WTC11 (cell line): ENCODE data around the gene LDB2. TPM values are rescaled to one million over a fixed set of nuclear protein-coding genes. Genes with fewer than 3 reads are reported as not detected.

ENCODE experiments used
- ATAC-seq: fragments of 200-7000 bp; cut with Tn5 transposase; 2 replicates; pipeline ENCODE4 v1.10.0; 2021; ENCODE audit warnings: mild to moderate bottlenecking, moderate library complexity
- CTCF ChIA-PET: fragments of 300-600 bp; sonication (Branson Sonifier 250); formaldehyde crosslinking; loops from one replicate; lab custom pipeline; 2021; ENCODE audit warnings: antibody characterized with exemption; lab: Charles Lee
- POLR2A ChIA-PET: fragments of 350-600 bp; sonication (Branson Sonifier 250); formaldehyde crosslinking; loops from one replicate; lab custom pipeline; 2021; ENCODE audit warnings: antibody characterized with exemption; lab: Charles Lee
- DNase-seq: peaks from one replicate; pipeline ENCODE4 v3.0.0; 2021; ENCODE audit warnings: low spot score
- H3K27ac Mint-ChIP-seq: 2 replicates; pipeline ENCODE4 v1.8.0; 2021; ENCODE audit warnings: mixed read lengths
- H3K27me3 Mint-ChIP-seq: 2 replicates; pipeline ENCODE4 v1.8.0; 2021; ENCODE audit warnings: low read depth, mild to moderate bottlenecking, moderate library complexity, mixed read lengths
- H3K36me3 Mint-ChIP-seq: 2 replicates; pipeline ENCODE4 v1.8.0; 2021; ENCODE audit warnings: mixed read lengths
- H3K4me1 Mint-ChIP-seq: 2 replicates; pipeline ENCODE4 v1.8.0; 2022; ENCODE audit warnings: mixed read lengths
- H3K4me3 Mint-ChIP-seq: 2 replicates; pipeline ENCODE4 v1.8.0; 2021; ENCODE audit warnings: mild to moderate bottlenecking, moderate library complexity, mixed read lengths
- H3K9me3 Mint-ChIP-seq: 2 replicates; pipeline ENCODE4 v1.8.0; 2021; ENCODE audit warnings: mixed read lengths
- ATF1 ChIP-seq: sonication (generic); formaldehyde crosslinking; IDR thresholded peaks from 2 replicates; pipeline ENCODE4 v1.8.1; 2023; ENCODE audit warnings: mild to moderate bottlenecking, moderate library complexity, missing genetic modification reagents
- ATF2 ChIP-seq: sonication (generic); formaldehyde crosslinking; IDR thresholded peaks from 2 replicates; pipeline ENCODE4 v1.8.1; 2022; ENCODE audit warnings: low read depth, missing genetic modification reagents, borderline replicate concordance
- CBFB ChIP-seq: sonication (generic); formaldehyde crosslinking; IDR thresholded peaks from 2 replicates; pipeline ENCODE4 v1.8.1; 2022; ENCODE audit warnings: mild to moderate bottlenecking, low read depth, missing genetic modification reagents
- E2F1 ChIP-seq: sonication (generic); formaldehyde crosslinking; IDR thresholded peaks from 2 replicates; pipeline ENCODE4 v1.8.0; 2022; ENCODE audit warnings: mild to moderate bottlenecking, missing genetic modification reagents
- E2F4 ChIP-seq: sonication (generic); formaldehyde crosslinking; IDR thresholded peaks from 2 replicates; pipeline ENCODE4 v1.8.1; 2022; ENCODE audit warnings: low read depth, mild to moderate bottlenecking, moderate library complexity, missing genetic modification reagents, borderline replicate concordance
- EMX1 ChIP-seq: fragments of 250-450 bp; sonication (Bioruptor Pico); IDR thresholded peaks from 2 replicates; pipeline ENCODE4 v1.8.0; 2021; ENCODE audit warnings: mild to moderate bottlenecking
- GTF2I ChIP-seq: fragments of 250-450 bp; sonication (Bioruptor Pico); conservative IDR thresholded peaks from 2 replicates; pipeline ENCODE4 v1.4.0; 2021; ENCODE audit warnings: mild to moderate bottlenecking
- IRF2 ChIP-seq: sonication (generic); formaldehyde crosslinking; IDR thresholded peaks from 2 replicates; pipeline ENCODE4 v1.8.0; 2022; ENCODE audit warnings: low read depth, missing genetic modification reagents, borderline replicate concordance
- JUN ChIP-seq: sonication (generic); formaldehyde crosslinking; IDR thresholded peaks from 2 replicates; pipeline ENCODE4 v1.8.0; 2023; ENCODE audit warnings: mild to moderate bottlenecking, missing genetic modification reagents
- NR2C2 ChIP-seq: sonication (generic); formaldehyde crosslinking; IDR thresholded peaks from 2 replicates; pipeline ENCODE4 v1.8.0; 2022; ENCODE audit warnings: mild to moderate bottlenecking, missing genetic modification reagents
- PRRX2 ChIP-seq: fragments of 250-450 bp; sonication (Bioruptor Pico); IDR thresholded peaks from 2 replicates; pipeline ENCODE4 v1.8.0; 2021; ENCODE audit warnings: mild to moderate bottlenecking
- RELA ChIP-seq: sonication (generic); formaldehyde crosslinking; IDR thresholded peaks from 2 replicates; pipeline ENCODE4 v1.8.1; 2022; ENCODE audit warnings: missing genetic modification reagents, mild to moderate bottlenecking, borderline replicate concordance
- TP53 ChIP-seq: sonication (generic); formaldehyde crosslinking; IDR thresholded peaks from 2 replicates; pipeline ENCODE4 v1.8.1; 2023; ENCODE audit warnings: mild to moderate bottlenecking, missing genetic modification reagents
- ZBTB21 ChIP-seq: sonication (generic); formaldehyde crosslinking; IDR thresholded peaks from 2 replicates; pipeline ENCODE4 v1.8.1; 2023; ENCODE audit warnings: mild to moderate bottlenecking, missing genetic modification reagents, borderline replicate concordance
- total RNA-seq: library from RNA; stranded (reverse); gene quantifications from 3 replicates; pipeline ENCODE4 v1.2.3, GENCODE V29; 2021
- TF ChIP-seq, protein P1 (sequence below): sonication (generic); formaldehyde crosslinking; conservative IDR thresholded peaks from 2 replicates; pipeline ENCODE4 v1.8.1; 2023; ENCODE audit warnings: mild to moderate bottlenecking, low read depth, missing genetic modification reagents, moderate library complexity
- TF ChIP-seq, protein P2 (sequence below): fragments of 250-450 bp; sonication (Bioruptor Pico); IDR thresholded peaks from 2 replicates; pipeline ENCODE4 v1.9.0; 2021; ENCODE audit warnings: mild to moderate bottlenecking
- TF ChIP-seq, protein P3 (sequence below): sonication (generic); formaldehyde crosslinking; IDR thresholded peaks from 2 replicates; pipeline ENCODE4 v1.8.1; 2023; ENCODE audit warnings: mild to moderate bottlenecking, missing genetic modification reagents
- TF ChIP-seq, protein P4 (sequence below): sonication (generic); formaldehyde crosslinking; IDR thresholded peaks from 2 replicates; pipeline ENCODE4 v1.8.1; 2022; ENCODE audit warnings: mild to moderate bottlenecking, missing genetic modification reagents, moderate library complexity, borderline replicate concordance

Gene LDB2
- total RNA-seq, 1 experiment from 2014 or later = 62.4 TPM

DNA sequence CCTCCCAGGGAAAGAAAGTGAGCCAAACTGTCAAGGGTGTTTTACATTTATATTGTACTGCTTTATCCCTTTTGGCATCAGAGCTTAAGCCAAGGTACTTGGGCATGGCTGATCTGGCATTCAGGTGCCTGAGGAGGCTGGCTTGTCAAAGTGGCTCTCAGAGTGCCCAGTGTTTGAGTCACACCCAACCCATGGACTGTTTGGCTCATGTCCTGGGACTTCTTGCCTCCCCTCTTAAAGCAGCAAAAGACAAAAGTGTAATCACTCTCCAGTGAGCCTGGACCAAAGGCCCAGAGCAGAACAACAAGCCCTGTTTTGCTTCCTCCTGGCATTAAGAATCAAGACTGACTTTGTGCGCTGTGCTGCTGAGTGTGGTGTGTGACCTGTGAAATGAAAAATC lies 360.5 kb downstream of the LDB2 start:
- no peak for ATAC-seq
- H3K4me1 Mint-ChIP-seq = no peaks in the 10 kb centered on the region
- H3K27ac Mint-ChIP-seq = no peak overlapping the region
- H3K9me3 Mint-ChIP-seq = no peaks in the 10 kb centered on the region
- no peak for DNase-seq
- TF ChIP-seq, protein P1, sequence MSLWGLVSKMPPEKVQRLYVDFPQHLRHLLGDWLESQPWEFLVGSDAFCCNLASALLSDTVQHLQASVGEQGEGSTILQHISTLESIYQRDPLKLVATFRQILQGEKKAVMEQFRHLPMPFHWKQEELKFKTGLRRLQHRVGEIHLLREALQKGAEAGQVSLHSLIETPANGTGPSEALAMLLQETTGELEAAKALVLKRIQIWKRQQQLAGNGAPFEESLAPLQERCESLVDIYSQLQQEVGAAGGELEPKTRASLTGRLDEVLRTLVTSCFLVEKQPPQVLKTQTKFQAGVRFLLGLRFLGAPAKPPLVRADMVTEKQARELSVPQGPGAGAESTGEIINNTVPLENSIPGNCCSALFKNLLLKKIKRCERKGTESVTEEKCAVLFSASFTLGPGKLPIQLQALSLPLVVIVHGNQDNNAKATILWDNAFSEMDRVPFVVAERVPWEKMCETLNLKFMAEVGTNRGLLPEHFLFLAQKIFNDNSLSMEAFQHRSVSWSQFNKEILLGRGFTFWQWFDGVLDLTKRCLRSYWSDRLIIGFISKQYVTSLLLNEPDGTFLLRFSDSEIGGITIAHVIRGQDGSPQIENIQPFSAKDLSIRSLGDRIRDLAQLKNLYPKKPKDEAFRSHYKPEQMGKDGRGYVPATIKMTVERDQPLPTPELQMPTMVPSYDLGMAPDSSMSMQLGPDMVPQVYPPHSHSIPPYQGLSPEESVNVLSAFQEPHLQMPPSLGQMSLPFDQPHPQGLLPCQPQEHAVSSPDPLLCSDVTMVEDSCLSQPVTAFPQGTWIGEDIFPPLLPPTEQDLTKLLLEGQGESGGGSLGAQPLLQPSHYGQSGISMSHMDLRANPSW = no peak
- no peak for TF ChIP-seq E2F4 (CRISPR knock-in tag)
- TF ChIP-seq GTF2I (CRISPR knock-in tag) = no peak
- no peak for TF ChIP-seq CBFB
- TF ChIP-seq, protein P2, sequence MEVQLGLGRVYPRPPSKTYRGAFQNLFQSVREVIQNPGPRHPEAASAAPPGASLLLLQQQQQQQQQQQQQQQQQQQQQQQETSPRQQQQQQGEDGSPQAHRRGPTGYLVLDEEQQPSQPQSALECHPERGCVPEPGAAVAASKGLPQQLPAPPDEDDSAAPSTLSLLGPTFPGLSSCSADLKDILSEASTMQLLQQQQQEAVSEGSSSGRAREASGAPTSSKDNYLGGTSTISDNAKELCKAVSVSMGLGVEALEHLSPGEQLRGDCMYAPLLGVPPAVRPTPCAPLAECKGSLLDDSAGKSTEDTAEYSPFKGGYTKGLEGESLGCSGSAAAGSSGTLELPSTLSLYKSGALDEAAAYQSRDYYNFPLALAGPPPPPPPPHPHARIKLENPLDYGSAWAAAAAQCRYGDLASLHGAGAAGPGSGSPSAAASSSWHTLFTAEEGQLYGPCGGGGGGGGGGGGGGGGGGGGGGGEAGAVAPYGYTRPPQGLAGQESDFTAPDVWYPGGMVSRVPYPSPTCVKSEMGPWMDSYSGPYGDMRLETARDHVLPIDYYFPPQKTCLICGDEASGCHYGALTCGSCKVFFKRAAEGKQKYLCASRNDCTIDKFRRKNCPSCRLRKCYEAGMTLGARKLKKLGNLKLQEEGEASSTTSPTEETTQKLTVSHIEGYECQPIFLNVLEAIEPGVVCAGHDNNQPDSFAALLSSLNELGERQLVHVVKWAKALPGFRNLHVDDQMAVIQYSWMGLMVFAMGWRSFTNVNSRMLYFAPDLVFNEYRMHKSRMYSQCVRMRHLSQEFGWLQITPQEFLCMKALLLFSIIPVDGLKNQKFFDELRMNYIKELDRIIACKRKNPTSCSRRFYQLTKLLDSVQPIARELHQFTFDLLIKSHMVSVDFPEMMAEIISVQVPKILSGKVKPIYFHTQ = no peak
- TF ChIP-seq EMX1 (CRISPR knock-in tag) = no peak
- no peak for TF ChIP-seq ATF1 (CRISPR knock-in tag)
- TF ChIP-seq PRRX2 (CRISPR knock-in tag) = no peak
- no peak for TF ChIP-seq IRF2 (CRISPR knock-in tag)
- no peak for TF ChIP-seq NR2C2 (CRISPR knock-in tag)
- no peak for TF ChIP-seq ATF2 (CRISPR knock-in tag)
- no peaks in the 10 kb centered on the region for H3K36me3 Mint-ChIP-seq
- POLR2A ChIA-PET = no interaction called here
- no peaks in the 10 kb centered on the region for H3K27me3 Mint-ChIP-seq
- CTCF ChIA-PET = no interaction called here
- no peak overlapping the region for H3K4me3 Mint-ChIP-seq

DNA sequence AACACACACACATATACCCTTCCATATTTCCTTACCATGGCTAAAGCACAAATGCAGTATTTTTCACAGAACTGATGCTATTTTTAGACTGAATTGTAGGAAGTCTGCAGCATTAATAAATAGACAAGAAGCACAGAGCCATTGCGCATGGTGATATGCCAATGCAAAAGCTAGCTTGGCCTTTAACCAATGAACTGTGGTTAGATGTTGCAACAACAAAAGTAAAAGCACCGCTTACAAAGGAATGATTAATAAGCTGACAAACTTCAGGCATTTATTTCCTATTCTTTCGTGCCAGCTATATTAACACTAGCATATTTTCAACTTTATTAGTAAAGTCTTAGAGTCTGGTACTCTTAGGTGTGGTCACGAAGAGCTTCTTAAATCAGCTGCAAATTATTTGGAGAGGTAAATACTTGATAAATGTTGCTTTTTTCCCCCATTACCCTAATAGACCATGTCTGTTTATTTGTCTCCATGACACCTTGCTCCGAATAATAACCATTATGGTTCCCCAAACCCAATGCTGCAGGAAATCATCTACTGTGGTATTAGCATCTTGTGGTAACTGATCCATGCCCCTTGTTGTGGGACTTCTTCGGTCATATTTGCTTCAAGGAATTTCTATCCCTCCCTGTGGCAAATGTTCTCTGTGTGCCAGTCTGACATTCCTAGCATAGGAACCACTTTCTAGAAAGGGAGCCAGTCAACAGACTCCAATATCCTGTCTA lies 366.0 kb downstream of the LDB2 start:
- H3K36me3 Mint-ChIP-seq = no peaks in the 10 kb centered on the region
- ChIA-PET CTCF (no interaction called here), POLR2A (no interaction called here)
- H3K9me3 Mint-ChIP-seq = no peaks in the 10 kb centered on the region
- ATAC-seq (no peak), DNase-seq (no peak)
- H3K4me1 Mint-ChIP-seq = no peaks in the 10 kb centered on the region
- H3K27ac Mint-ChIP-seq = no peak overlapping the region
- no peak overlapping the region for H3K4me3 Mint-ChIP-seq
- H3K27me3 Mint-ChIP-seq = no peaks in the 10 kb centered on the region
- TF ChIP-seq TP53 (CRISPR knock-in tag) = no peak
- no peak for TF ChIP-seq ZBTB21 (CRISPR knock-in tag)
- no peak for TF ChIP-seq RELA (CRISPR knock-in tag)
- TF ChIP-seq, protein P3, sequence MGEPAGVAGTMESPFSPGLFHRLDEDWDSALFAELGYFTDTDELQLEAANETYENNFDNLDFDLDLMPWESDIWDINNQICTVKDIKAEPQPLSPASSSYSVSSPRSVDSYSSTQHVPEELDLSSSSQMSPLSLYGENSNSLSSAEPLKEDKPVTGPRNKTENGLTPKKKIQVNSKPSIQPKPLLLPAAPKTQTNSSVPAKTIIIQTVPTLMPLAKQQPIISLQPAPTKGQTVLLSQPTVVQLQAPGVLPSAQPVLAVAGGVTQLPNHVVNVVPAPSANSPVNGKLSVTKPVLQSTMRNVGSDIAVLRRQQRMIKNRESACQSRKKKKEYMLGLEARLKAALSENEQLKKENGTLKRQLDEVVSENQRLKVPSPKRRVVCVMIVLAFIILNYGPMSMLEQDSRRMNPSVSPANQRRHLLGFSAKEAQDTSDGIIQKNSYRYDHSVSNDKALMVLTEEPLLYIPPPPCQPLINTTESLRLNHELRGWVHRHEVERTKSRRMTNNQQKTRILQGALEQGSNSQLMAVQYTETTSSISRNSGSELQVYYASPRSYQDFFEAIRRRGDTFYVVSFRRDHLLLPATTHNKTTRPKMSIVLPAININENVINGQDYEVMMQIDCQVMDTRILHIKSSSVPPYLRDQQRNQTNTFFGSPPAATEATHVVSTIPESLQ (CRISPR knock-in tag) = no peak
- TF ChIP-seq, protein P4, sequence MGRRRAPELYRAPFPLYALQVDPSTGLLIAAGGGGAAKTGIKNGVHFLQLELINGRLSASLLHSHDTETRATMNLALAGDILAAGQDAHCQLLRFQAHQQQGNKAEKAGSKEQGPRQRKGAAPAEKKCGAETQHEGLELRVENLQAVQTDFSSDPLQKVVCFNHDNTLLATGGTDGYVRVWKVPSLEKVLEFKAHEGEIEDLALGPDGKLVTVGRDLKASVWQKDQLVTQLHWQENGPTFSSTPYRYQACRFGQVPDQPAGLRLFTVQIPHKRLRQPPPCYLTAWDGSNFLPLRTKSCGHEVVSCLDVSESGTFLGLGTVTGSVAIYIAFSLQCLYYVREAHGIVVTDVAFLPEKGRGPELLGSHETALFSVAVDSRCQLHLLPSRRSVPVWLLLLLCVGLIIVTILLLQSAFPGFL (CRISPR knock-in tag) = no peak
- TF ChIP-seq, protein P2 = no peak
- no peak for TF ChIP-seq JUN
- no peak for TF ChIP-seq E2F1 (CRISPR knock-in tag)
